Melanocyte of skin (primary cell): ENCODE data around the gene SLIRP. TPM values are rescaled to one million over a fixed set of nuclear protein-coding genes. Genes with fewer than 3 reads are reported as not detected.

Experiments used
- total RNA-seq, 2 donors: library from RNA; depleted of rRNA; stranded (reverse); fragments of >200 nt; gene quantifications; 2 replicates each; pipeline ENCODE4 v1.2.3, GENCODE V29; 2012

SLIRP gene
- 100 to 1,000 TPM; 196 to 201 TPM for total RNA-seq

DNA sequence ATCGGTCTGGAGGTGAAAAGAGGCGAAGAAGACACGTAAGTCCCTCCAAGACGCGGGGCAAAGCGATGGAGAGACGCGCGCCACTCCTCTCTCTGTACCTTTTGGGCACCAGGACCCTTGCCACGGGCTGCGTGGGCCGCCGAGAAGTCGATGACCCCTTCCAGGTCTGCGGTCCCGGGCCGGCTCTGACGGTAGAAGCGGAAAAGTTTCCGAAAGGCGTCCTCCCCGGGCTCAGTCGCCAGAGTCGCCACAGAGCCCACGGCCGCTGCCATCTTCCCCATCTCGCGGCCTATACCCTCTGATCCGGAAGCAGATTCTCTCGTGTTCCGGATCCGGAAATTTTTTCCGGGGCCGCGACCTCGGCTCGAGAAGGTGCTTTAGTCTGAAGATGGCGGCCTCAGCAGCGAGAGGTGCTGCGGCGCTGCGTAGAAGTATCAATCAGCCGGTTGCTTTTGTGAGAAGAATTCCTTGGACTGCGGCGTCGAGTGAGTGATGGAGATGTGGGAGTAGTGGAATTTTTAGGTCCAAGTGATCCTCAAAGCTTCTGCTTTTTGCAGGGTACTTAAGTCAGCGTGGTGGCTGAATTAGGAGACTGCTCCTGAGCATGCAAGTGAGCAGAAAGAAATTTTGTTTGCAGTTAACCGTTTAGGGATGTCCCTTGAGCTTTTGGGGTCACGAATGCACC is at the start of gene SLIRP, which contains the start of gene ALKBH1:
Gene SLIRP (plus strand): TSS at position 380 of the 685 bp plus-strand sequence. CDS start 9 bp downstream, at position 389.
Gene ALKBH1 (minus strand): TSS at position 300 of the 685 bp plus-strand sequence. CDS start 19 bp downstream, at position 281.

DNA sequence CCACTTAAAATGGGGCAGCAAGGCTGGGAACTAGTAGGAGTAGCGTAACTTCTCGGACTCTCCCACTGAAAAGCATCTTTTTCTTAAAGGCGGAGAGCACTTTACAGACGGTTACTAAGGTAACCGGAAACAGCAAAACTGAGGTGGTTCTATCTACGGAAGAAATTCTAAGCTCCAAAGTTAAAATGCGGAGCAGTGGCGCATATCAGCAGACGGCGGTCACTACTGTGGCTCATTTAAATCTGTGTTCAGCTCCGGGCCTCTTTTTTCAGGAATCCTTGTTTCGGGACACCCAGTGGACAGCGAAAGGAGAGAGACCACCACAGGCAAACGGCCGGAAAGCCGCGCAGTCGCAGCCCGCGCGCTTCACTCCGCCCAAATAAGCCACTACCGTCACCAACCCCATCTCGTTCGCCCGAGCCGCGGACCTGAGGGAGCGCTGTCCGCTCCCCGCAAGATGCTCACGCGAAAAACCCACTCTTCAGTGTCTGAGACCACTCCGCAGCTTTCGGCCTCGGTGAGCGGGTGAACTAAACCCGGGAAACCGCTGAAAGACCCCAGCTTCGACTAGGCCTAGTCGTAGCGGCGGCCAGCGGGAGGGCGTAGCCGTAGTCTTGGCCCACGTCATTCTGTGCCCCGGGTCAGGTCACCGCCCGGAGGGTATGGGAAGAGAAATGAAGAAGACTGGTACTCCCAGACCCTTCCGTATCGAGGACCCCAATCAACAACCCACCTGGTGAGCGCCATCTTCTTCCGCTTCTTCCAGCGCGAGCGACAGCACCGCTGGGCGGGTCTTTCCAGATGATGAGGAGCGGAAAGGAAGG is 52.7 kb downstream of the SLIRP start, which contains the start of gene SNW1:
Gene SNW1 (minus strand): TSS at position 776 of the 824 bp plus-strand sequence. CDS start 29 bp downstream, at position 747.

Other genes starting within 250 kb of the SLIRP start
- gene ISM2, start 209.3 kb upstream of the SLIRP start, total RNA-seq = not detected
- 10 to 100 TPM; 29.3 to 40.3 TPM for gene SPTLC2, start 91.5 kb upstream of the SLIRP start, total RNA-seq
- gene ALKBH1, start 80 bp upstream of the SLIRP start, total RNA-seq = 10 to 100 TPM in 1 of 2 donors, 1 to 10 TPM in 1; 10.0 to 15.3 TPM
- 10 to 100 TPM; 59.2 to 78.6 TPM for gene SNW1, start 53.1 kb downstream of the SLIRP start, total RNA-seq
- 10 to 100 TPM in 1 of 2 donors, 1 to 10 TPM in 1; 8.0 to 15.8 TPM for gene ADCK1, start 92.0 kb downstream of the SLIRP start, total RNA-seq